Medulla oblongata (tissue), 1 donor: ENCODE results near the gene LYRM1.
"Not testable (repeated sequence)": the region's sequence is repeated elsewhere in the genome, so short reads cannot be mapped to it uniquely, and the experiment has no call there.

Source experiments
- DNase-seq: peaks from one replicate; pipeline ENCODE4 v3.0.0-alpha.2; 2015; ENCODE audit errors: extremely low spot score

LYRM1 gene

GRCh38 chr16:20902426-20902825 lies 1.9 kb downstream of the LYRM1 start:
- no peak for DNase-seq

- no peak for DNase-seq
Measured at GRCh38 chr16:20903116-20903898, 2.7 kb downstream of the LYRM1 start.

GRCh38 chr16:20903899-20904506 lies 3.4 kb downstream of the LYRM1 start:
- no peak for DNase-seq

GRCh38 chr16:20904507-20905081 lies 4.0 kb downstream of the LYRM1 start:
- peak; percentile 65 for DNase-seq

- DNase-seq: no peak
Measured at GRCh38 chr16:20905576-20905975, 5.0 kb downstream of the LYRM1 start.

- no peak for DNase-seq
Measured at GRCh38 chr16:20906341-20907255, 6.0 kb downstream of the LYRM1 start.

- no peak for DNase-seq
Measured at GRCh38 chr16:20910781-20911321, 10.3 kb downstream of the LYRM1 start.

- no peak for DNase-seq
Measured at GRCh38 chr16:20911361-20911760, 10.8 kb downstream of the LYRM1 start.

GRCh38 chr16:20916289-20916688 lies 15.7 kb downstream of the LYRM1 start:
- DNase-seq: no peak

GRCh38 chr16:20916942-20917341 lies 16.4 kb downstream of the LYRM1 start:
- no peak for DNase-seq

- DNase-seq: no peak
Measured at GRCh38 chr16:20918486-20919239, 18.1 kb downstream of the LYRM1 start.

- DNase-seq: no peak
Measured at GRCh38 chr16:20920091-20920490, 19.5 kb downstream of the LYRM1 start.

- no peak for DNase-seq
Measured at GRCh38 chr16:20920799-20921198, 20.2 kb downstream of the LYRM1 start.

GRCh38 chr16:20923876-20924275 lies 23.3 kb downstream of the LYRM1 start:
- no peak for DNase-seq

GRCh38 chr16:20925751-20926150 lies 25.2 kb downstream of the LYRM1 start:
- DNase-seq: no peak

GRCh38 chr16:20928774-20929411 lies 28.3 kb downstream of the LYRM1 start:
- DNase-seq: no peak

GRCh38 chr16:20929676-20930364 lies 29.2 kb downstream of the LYRM1 start:
- DNase-seq: not testable (repeated sequence)

- no peak for DNase-seq
Measured at GRCh38 chr16:20930365-20930690, 29.8 kb downstream of the LYRM1 start.

GRCh38 chr16:20931066-20931600 lies 30.6 kb downstream of the LYRM1 start:
- DNase-seq: no peak

- DNase-seq: no peak
Measured at GRCh38 chr16:20933589-20933988, 33.0 kb downstream of the LYRM1 start.
